Measurements from ENCODE around the gene LRRC8D.

- TF ChIP-seq, protein P1, sequence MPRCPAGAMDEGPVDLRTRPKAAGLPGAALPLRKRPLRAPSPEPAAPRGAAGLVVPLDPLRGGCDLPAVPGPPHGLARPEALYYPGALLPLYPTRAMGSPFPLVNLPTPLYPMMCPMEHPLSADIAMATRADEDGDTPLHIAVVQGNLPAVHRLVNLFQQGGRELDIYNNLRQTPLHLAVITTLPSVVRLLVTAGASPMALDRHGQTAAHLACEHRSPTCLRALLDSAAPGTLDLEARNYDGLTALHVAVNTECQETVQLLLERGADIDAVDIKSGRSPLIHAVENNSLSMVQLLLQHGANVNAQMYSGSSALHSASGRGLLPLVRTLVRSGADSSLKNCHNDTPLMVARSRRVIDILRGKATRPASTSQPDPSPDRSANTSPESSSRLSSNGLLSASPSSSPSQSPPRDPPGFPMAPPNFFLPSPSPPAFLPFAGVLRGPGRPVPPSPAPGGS (IDR thresholded peaks at IDR 0.05) = no peak
- TF ChIP-seq, protein P2, sequence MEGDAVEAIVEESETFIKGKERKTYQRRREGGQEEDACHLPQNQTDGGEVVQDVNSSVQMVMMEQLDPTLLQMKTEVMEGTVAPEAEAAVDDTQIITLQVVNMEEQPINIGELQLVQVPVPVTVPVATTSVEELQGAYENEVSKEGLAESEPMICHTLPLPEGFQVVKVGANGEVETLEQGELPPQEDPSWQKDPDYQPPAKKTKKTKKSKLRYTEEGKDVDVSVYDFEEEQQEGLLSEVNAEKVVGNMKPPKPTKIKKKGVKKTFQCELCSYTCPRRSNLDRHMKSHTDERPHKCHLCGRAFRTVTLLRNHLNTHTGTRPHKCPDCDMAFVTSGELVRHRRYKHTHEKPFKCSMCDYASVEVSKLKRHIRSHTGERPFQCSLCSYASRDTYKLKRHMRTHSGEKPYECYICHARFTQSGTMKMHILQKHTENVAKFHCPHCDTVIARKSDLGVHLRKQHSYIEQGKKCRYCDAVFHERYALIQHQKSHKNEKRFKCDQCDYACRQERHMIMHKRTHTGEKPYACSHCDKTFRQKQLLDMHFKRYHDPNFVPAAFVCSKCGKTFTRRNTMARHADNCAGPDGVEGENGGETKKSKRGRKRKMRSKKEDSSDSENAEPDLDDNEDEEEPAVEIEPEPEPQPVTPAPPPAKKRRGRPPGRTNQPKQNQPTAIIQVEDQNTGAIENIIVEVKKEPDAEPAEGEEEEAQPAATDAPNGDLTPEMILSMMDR (IDR thresholded peaks at IDR 0.05) = no peak
- TF ChIP-seq CEBPB (IDR thresholded peaks at IDR 0.05) (no peak), RAD21 (conservative IDR thresholded peaks at IDR 0.05 in 1 of 2, IDR thresholded peaks at IDR 0.05 in 1 of 2) (no peak), GATA3 (IDR thresholded peaks at IDR 0.05; ENCODE audit: borderline replicate concordance) (no peak), POLR2A (IDR thresholded peaks at IDR 0.05; ENCODE audit: low read length) (no peak), HOXB5 (CRISPR knock-in tag; IDR thresholded peaks at IDR 0.05) (no peak)
Observed at GRCh38 chr1:89844860-89845259, 24.0 kb downstream of the LRRC8D start.
